HFF-Myc (cell line): ENCODE results near the gene HEXB.

Experiments
- DNase-seq: peaks from one replicate; pipeline ENCODE4 v3.0.0-alpha.2; 2011; ENCODE audit warnings: low read depth; ENCODE audit errors: extremely low read depth
- H3K4me3 ChIP-seq: replicated peaks from 2 replicates; pipeline ENCODE4 v1.5.1; 2011; ENCODE audit warnings: low read depth, mild to moderate bottlenecking, control low read depth, low read length
- CTCF ChIP-seq: IDR thresholded peaks from 2 replicates; pipeline ENCODE4 v1.5.1; 2012; ENCODE audit warnings: mild to moderate bottlenecking, low read depth, low read length, control low read depth; ENCODE audit errors: missing control alignments

HEXB gene

GRCh38 chr5:74657165-74657564, 27.9 kb upstream of the HEXB start:
- no peak for DNase-seq
- no peak for TF ChIP-seq CTCF
- H3K4me3 ChIP-seq = no peak overlapping the region

DNA sequence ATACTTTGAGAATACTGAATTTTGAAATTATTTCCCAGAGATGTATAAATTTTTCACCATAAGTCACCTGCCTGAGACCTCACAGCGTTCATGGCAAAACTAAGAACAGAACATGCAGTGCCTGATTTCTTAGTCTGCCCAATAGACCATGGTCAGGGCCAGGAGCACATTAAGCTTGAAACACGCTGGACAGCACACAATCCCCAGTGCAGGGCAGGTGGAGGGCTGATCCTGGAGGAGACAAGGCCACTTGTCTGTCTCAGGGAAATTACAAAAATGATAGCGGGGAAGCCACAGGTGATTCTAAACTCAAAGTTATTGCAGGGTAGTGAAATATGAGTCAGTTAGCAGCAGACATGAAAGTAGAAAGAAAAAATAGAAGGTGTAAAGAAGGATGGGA, 25.9 kb upstream of the HEXB start:
- TF ChIP-seq CTCF = no peak
- DNase-seq = no peak
- no peak overlapping the region for H3K4me3 ChIP-seq

DNA sequence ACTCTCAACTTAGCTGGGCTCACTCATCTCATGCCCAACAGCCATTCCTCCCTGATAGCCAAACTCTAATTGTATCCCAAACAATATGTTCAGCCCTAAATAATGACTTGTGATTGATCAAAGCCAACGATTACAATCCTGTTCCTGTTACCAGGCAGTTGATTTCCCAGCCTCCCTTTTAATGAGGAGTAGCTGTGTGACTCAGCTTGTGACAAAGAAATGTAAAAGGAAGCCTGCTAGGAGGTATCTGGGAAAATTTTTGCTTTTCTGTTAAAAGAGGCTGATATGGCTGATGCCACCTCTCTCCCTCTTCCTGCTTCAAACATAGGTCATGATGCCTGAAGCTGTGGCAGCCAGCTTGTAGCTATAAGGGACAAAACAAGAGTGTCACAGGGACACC, 24.9 kb upstream of the HEXB start:
- H3K4me3 ChIP-seq = no peak overlapping the region
- DNase-seq = no peak
- no peak for TF ChIP-seq CTCF

DNA sequence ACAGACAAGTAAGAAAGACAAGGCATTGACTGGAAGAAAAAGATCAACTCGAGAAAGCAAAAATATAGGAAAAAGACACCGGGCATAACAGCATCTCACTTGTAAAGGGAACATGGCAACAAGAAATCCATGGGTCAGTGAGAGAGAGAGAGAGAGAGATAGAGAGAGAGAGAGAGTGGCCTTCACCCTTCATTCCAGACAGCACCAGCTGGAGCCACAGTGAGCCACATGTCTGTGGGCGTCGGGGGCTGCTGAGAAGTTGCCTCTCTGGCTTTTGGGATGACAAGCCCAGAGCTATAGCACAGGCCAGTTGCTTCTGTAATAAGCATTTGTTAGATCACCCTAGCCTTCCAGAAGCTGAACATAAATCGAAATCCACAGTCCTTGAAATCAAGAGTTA, 24.2 kb upstream of the HEXB start:
- H3K4me3 ChIP-seq = no peak overlapping the region
- no peak for TF ChIP-seq CTCF
- no peak for DNase-seq

DNA sequence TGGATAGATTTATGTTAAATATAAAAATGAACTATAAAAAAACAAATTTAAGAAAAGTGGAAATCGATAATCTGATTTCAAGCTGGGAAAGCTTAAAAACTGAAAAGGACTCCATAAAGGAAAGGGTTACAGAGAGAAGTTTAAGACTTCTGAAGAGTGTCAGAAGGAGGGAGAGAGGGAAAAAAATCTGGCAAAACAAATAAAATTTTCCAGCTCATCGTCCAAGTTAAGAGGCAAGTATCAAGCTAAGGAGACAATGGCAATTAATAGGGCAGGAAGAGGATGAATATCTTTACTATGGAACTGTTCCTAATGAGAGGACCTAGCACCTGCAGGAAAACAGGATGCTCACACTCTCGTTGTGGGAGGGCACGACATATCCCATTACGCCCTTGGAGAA, 20.5 kb upstream of the HEXB start:
- no peak for DNase-seq
- no peak overlapping the region for H3K4me3 ChIP-seq
- no peak for TF ChIP-seq CTCF

GRCh38 chr5:74665273-74665672, 19.8 kb upstream of the HEXB start:
- DNase-seq = no peak
- H3K4me3 ChIP-seq = no peak overlapping the region
- no peak for TF ChIP-seq CTCF

GRCh38 chr5:74665816-74666215, 19.2 kb upstream of the HEXB start:
- no peak for DNase-seq

More at GRCh38 chr5:74665816-74666215, 19.2 kb upstream of the HEXB start:
- TF ChIP-seq CTCF = no peak
- H3K4me3 ChIP-seq = no peak overlapping the region
